ENCODE measurements around the gene C14orf93.
A peak's percentile ranks its signal among the peaks of the same experiment; 100 is the strongest.

The C14orf93 gene

GRCh38 chr14:23041729-23042128, 31.8 kb upstream of the C14orf93 start:
- no peak overlapping the region for H3K4me2 ChIP-seq (ENCODE audit: low read length)
- no peak overlapping the region for H3K4me3 ChIP-seq (ENCODE audit: low read length)
- H2AFZ ChIP-seq (ENCODE audit: low read depth, low read length): no peak overlapping the region
- H3K27me3 ChIP-seq (ENCODE audit: low read depth, low read length): no peaks in the 10 kb centered on the region
- H3K27ac ChIP-seq (ENCODE audit: low read length): no peak overlapping the region
- no peak for TF ChIP-seq CTCF (IDR thresholded peaks at IDR 0.05; ENCODE audit: low read depth, low read length)
- TF ChIP-seq EZH2phosphoT487 (IDR thresholded peaks at IDR 0.05; ENCODE audit: low read depth): no peak
- no peaks in the 10 kb centered on the region for H3K36me3 ChIP-seq (replicated peaks; ENCODE audit: low read depth, low read length)
- H3K9me3 ChIP-seq (ENCODE audit: insufficient read depth, low read length): no peaks in the 10 kb centered on the region
- H3K9ac ChIP-seq (ENCODE audit: low read length): no peak overlapping the region
- no peaks in the 10 kb centered on the region for H3K4me1 ChIP-seq (ENCODE audit: low read length)
- H3K79me2 ChIP-seq (ENCODE audit: low read length): no peaks in the 10 kb centered on the region
- no peaks in the 10 kb centered on the region for H4K20me1 ChIP-seq (ENCODE audit: insufficient read depth, low read length)

DNA sequence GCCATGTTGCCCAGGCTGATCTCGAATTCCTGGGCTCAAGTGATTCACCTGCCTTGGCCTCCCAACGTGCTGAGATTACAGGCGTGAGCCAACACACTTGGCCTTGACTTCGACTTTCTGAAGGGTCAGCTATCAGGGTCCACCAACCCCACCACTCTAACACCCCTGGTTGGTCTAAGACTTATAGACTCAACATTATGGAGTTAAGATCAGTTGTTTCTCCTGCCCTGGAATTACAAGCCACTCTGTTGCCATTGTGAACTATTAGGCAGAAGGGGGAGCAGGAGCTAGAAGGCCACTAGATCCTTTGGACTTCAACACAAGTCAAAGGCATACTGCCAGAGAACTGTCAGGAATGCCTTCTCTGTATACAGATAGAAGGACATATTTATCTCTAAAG, 30.2 kb upstream of the C14orf93 start:
- H3K36me3 ChIP-seq (replicated peaks; ENCODE audit: low read depth, low read length): no peaks in the 10 kb centered on the region
- no peaks in the 10 kb centered on the region for H3K79me2 ChIP-seq (ENCODE audit: low read length)
- H3K9me3 ChIP-seq (ENCODE audit: insufficient read depth, low read length): no peaks in the 10 kb centered on the region
- H3K4me2 ChIP-seq (ENCODE audit: low read length): no peak overlapping the region
- no peak overlapping the region for H3K9ac ChIP-seq (ENCODE audit: low read length)
- H4K20me1 ChIP-seq (ENCODE audit: insufficient read depth, low read length): no peaks in the 10 kb centered on the region
- no peak overlapping the region for H3K27ac ChIP-seq (ENCODE audit: low read length)
- no peaks in the 10 kb centered on the region for H3K27me3 ChIP-seq (ENCODE audit: low read depth, low read length)
- no peak for TF ChIP-seq CTCF (IDR thresholded peaks at IDR 0.05; ENCODE audit: low read depth, low read length)
- no peak for TF ChIP-seq EZH2phosphoT487 (IDR thresholded peaks at IDR 0.05; ENCODE audit: low read depth)
- no peak overlapping the region for H2AFZ ChIP-seq (ENCODE audit: low read depth, low read length)
- H3K4me3 ChIP-seq (ENCODE audit: low read length): no peak overlapping the region
- H3K4me1 ChIP-seq (ENCODE audit: low read length): peaks cover 6% of the 10 kb centered on the region; the same call in 1 of the 2 replicates

GRCh38 chr14:23035303-23036144, 25.6 kb upstream of the C14orf93 start:
- peak overlapping the region; percentile 88 for H3K4me3 ChIP-seq (ENCODE audit: low read length)
- peak overlapping the region; percentile 86 for H3K27ac ChIP-seq (ENCODE audit: low read length)
- peak overlapping the region; percentile 94 for H2AFZ ChIP-seq (ENCODE audit: low read depth, low read length)
- peaks cover 21% of the 10 kb centered on the region for H3K36me3 ChIP-seq (replicated peaks; ENCODE audit: low read depth, low read length)
- H3K27me3 ChIP-seq (ENCODE audit: low read depth, low read length): no peaks in the 10 kb centered on the region
- peaks cover 34% of the 10 kb centered on the region for H3K79me2 ChIP-seq (ENCODE audit: low read length)
- peak overlapping the region; percentile 37; the same call in 1 of the 2 replicates for H3K9ac ChIP-seq (ENCODE audit: low read length)
- no peaks in the 10 kb centered on the region for H3K9me3 ChIP-seq (ENCODE audit: insufficient read depth, low read length)
- H4K20me1 ChIP-seq (ENCODE audit: insufficient read depth, low read length): no peaks in the 10 kb centered on the region
- TF ChIP-seq CTCF (IDR thresholded peaks at IDR 0.05; ENCODE audit: low read depth, low read length) (no peak), EZH2phosphoT487 (IDR thresholded peaks at IDR 0.05; ENCODE audit: low read depth) (no peak)
- peaks cover 14% of the 10 kb centered on the region for H3K4me1 ChIP-seq (ENCODE audit: low read length)
- H3K4me2 ChIP-seq (ENCODE audit: low read length): peak overlapping the region; percentile 64

DNA sequence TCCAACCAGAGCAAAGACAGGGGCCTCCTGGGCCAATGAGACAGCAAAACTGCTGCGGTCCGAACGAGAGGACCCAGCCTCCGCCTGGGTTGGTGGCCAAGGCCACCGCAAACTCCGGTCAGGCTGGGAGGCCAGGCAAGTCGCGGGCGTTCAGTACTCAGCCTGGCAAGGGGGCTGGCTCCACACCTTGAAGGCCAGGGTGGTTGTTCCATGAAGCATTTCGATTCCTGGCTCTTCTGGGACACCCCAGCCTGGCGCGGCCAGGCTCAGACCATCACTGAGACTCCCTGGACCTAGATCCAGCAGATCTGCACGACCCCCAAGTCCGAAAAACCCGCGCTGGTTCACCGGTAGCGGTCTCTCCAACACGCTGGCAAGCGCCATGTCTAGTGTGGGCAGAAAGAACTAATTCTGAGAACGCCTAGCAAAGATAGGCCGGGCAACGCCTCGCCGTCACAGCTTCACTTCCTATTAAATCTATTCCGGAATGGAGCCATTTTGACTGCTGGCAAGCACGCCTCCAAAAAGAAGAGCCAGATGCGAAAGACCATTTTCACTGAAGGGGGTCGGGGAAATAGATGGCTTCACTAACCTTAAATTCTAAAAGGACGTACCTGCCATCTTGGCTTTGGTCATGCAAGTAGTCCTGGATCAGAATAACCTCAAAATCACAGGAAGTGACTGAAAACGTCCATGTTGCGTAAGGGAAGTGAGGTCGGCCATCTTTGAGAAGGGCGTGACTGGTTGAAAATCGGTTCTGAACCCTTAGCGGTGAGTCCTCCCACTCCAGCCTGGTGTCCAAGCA, 24.8 kb upstream of the C14orf93 start, which contains the start of gene PSMB5:
Gene PSMB5 (minus strand): TSS at position 403 of the 805 bp plus-strand sequence. CDS start 19 bp downstream, at position 384.
- H3K27me3 ChIP-seq (ENCODE audit: low read depth, low read length): no peaks in the 10 kb centered on the region
- peak within 1 kb of the TSS; percentile 64 for H3K4me2 ChIP-seq (ENCODE audit: low read length)
- peak within 1 kb of the TSS; percentile 88 for H3K4me3 ChIP-seq (ENCODE audit: low read length)
- peak within 1 kb of the TSS; percentile 90 for H3K9ac ChIP-seq (ENCODE audit: low read length)
- TF ChIP-seq EZH2phosphoT487 (IDR thresholded peaks at IDR 0.05; ENCODE audit: low read depth) (no peak), CTCF (IDR thresholded peaks at IDR 0.05; ENCODE audit: low read depth, low read length) (no peak)
- H3K4me1 ChIP-seq (ENCODE audit: low read length): peaks cover 14% of the 10 kb centered on the region
- peak within 1 kb of the TSS; percentile 86 for H3K27ac ChIP-seq (ENCODE audit: low read length)
- peaks cover 34% of the 10 kb centered on the region for H3K79me2 ChIP-seq (ENCODE audit: low read length)
- H2AFZ ChIP-seq (ENCODE audit: low read depth, low read length): peak within 1 kb of the TSS; percentile 94
- no peaks in the 10 kb centered on the region for H4K20me1 ChIP-seq (ENCODE audit: insufficient read depth, low read length)
- peaks cover 23% of the 10 kb centered on the region for H3K36me3 ChIP-seq (replicated peaks; ENCODE audit: low read depth, low read length)
- H3K9me3 ChIP-seq (ENCODE audit: insufficient read depth, low read length): no peaks in the 10 kb centered on the region

Measured in OCI-LY3 (cell line).